ENCODE results near the gene FBXO2.

FBXO2 gene

GRCh38 chr1:11654137-11654938 lies at the start of gene FBXO2, which contains the start of gene FBXO44:
Gene FBXO2, minus strand, starts transcription at chr1:11654429. Its CDS starts 89 bp downstream, at chr1:11654340.
Gene FBXO44, plus strand, starts transcription at chr1:11654877. Its CDS starts 959 bp downstream, at chr1:11655836.
- Histone ChIP-seq H3K4me1 (ENCODE audit: control insufficient read depth, insufficient read depth, low read length) (peaks cover 31% of the 10 kb centered on the region), H3K27me3 (ENCODE audit: control insufficient read depth, insufficient read depth, low read length) (peaks cover 35% of the 10 kb centered on the region), H3K36me3 (ENCODE audit: control insufficient read depth, insufficient read depth, low read length) (peaks cover 26% of the 10 kb centered on the region), H3K9me3 (ENCODE audit: control insufficient read depth, insufficient read depth, low read length) (no peaks in the 10 kb centered on the region), H3K9ac (ENCODE audit: low read depth, low read length) (no peak within 1 kb of the TSS), H3K27ac (ENCODE audit: low read depth, low read length) (no peak within 1 kb of the TSS), H3K4me3 (ENCODE audit: low read depth, low read length) (peak within 1 kb of the TSS; percentile 67)

GRCh38 chr1:11703357-11704193 lies 49.3 kb upstream of the FBXO2 start:
- no peak overlapping the region for H3K4me3 ChIP-seq (ENCODE audit: low read depth, low read length)
- H3K36me3 ChIP-seq (ENCODE audit: control insufficient read depth, insufficient read depth, low read length): peaks cover 5% of the 10 kb centered on the region; the same call in 1 of the 2 replicates
- no peaks in the 10 kb centered on the region for H3K9me3 ChIP-seq (ENCODE audit: control insufficient read depth, insufficient read depth, low read length)
- no peak overlapping the region for H3K9ac ChIP-seq (ENCODE audit: low read depth, low read length)
- H3K27ac ChIP-seq (ENCODE audit: low read depth, low read length): peak overlapping the region; percentile 31
- H3K4me1 ChIP-seq (ENCODE audit: control insufficient read depth, insufficient read depth, low read length): peaks cover 45% of the 10 kb centered on the region
- H3K27me3 ChIP-seq (ENCODE audit: control insufficient read depth, insufficient read depth, low read length): no peaks in the 10 kb centered on the region

GRCh38 chr1:11701981-11702803 lies 48.0 kb upstream of the FBXO2 start:
- Histone ChIP-seq H3K4me1 (ENCODE audit: control insufficient read depth, insufficient read depth, low read length) (peaks cover 38% of the 10 kb centered on the region), H3K27me3 (ENCODE audit: control insufficient read depth, insufficient read depth, low read length) (no peaks in the 10 kb centered on the region), H3K36me3 (ENCODE audit: control insufficient read depth, insufficient read depth, low read length) (0 out of 2 replicates have a peak, but pooled peaks cover 5% of the 10 kb centered on the region), H3K27ac (ENCODE audit: low read depth, low read length) (no peak overlapping the region), H3K4me3 (ENCODE audit: low read depth, low read length) (no peak overlapping the region), H3K9me3 (ENCODE audit: control insufficient read depth, insufficient read depth, low read length) (no peaks in the 10 kb centered on the region), H3K9ac (ENCODE audit: low read depth, low read length) (no peak overlapping the region)

- H3K36me3 ChIP-seq (ENCODE audit: control insufficient read depth, insufficient read depth, low read length): 0 out of 2 replicates have a peak, but pooled peaks cover 5% of the 10 kb centered on the region
- no peak overlapping the region for H3K4me3 ChIP-seq (ENCODE audit: low read depth, low read length)
- H3K27ac ChIP-seq (ENCODE audit: low read depth, low read length): peak overlapping the region; percentile 47
- no peaks in the 10 kb centered on the region for H3K9me3 ChIP-seq (ENCODE audit: control insufficient read depth, insufficient read depth, low read length)
- H3K27me3 ChIP-seq (ENCODE audit: control insufficient read depth, insufficient read depth, low read length): no peaks in the 10 kb centered on the region
- no peak overlapping the region for H3K9ac ChIP-seq (ENCODE audit: low read depth, low read length)
- peaks cover 36% of the 10 kb centered on the region for H3K4me1 ChIP-seq (ENCODE audit: control insufficient read depth, insufficient read depth, low read length)
Measured at GRCh38 chr1:11701551-11701961, 47.3 kb upstream of the FBXO2 start.

- Histone ChIP-seq H3K9ac (ENCODE audit: low read depth, low read length) (no peak overlapping the region), H3K4me3 (ENCODE audit: low read depth, low read length) (no peak overlapping the region), H3K27ac (ENCODE audit: low read depth, low read length) (peak overlapping the region; percentile 47), H3K9me3 (ENCODE audit: control insufficient read depth, insufficient read depth, low read length) (no peaks in the 10 kb centered on the region), H3K4me1 (ENCODE audit: control insufficient read depth, insufficient read depth, low read length) (peaks cover 36% of the 10 kb centered on the region), H3K27me3 (ENCODE audit: control insufficient read depth, insufficient read depth, low read length) (no peaks in the 10 kb centered on the region), H3K36me3 (ENCODE audit: control insufficient read depth, insufficient read depth, low read length) (0 out of 2 replicates have a peak, but pooled peaks cover 5% of the 10 kb centered on the region)
Measured at GRCh38 chr1:11700601-11701467, 46.6 kb upstream of the FBXO2 start.

GRCh38 chr1:11697893-11698210 lies 43.6 kb upstream of the FBXO2 start:
- H3K27ac ChIP-seq (ENCODE audit: low read depth, low read length): no peak overlapping the region
- H3K36me3 ChIP-seq (ENCODE audit: control insufficient read depth, insufficient read depth, low read length): 0 out of 2 replicates have a peak, but pooled peaks cover 5% of the 10 kb centered on the region
- no peak overlapping the region for H3K9ac ChIP-seq (ENCODE audit: low read depth, low read length)
- no peaks in the 10 kb centered on the region for H3K9me3 ChIP-seq (ENCODE audit: control insufficient read depth, insufficient read depth, low read length)
- no peak overlapping the region for H3K4me3 ChIP-seq (ENCODE audit: low read depth, low read length)
- H3K4me1 ChIP-seq (ENCODE audit: control insufficient read depth, insufficient read depth, low read length): peaks cover 26% of the 10 kb centered on the region
- H3K27me3 ChIP-seq (ENCODE audit: control insufficient read depth, insufficient read depth, low read length): no peaks in the 10 kb centered on the region

- H3K4me3 ChIP-seq (ENCODE audit: low read depth, low read length): no peak overlapping the region
- no peak overlapping the region for H3K27ac ChIP-seq (ENCODE audit: low read depth, low read length)
- no peak overlapping the region for H3K9ac ChIP-seq (ENCODE audit: low read depth, low read length)
- no peaks in the 10 kb centered on the region for H3K9me3 ChIP-seq (ENCODE audit: control insufficient read depth, insufficient read depth, low read length)
- 0 out of 2 replicates have a peak, but pooled peaks cover 4% of the 10 kb centered on the region for H3K36me3 ChIP-seq (ENCODE audit: control insufficient read depth, insufficient read depth, low read length)
- H3K4me1 ChIP-seq (ENCODE audit: control insufficient read depth, insufficient read depth, low read length): peaks cover 27% of the 10 kb centered on the region
- no peaks in the 10 kb centered on the region for H3K27me3 ChIP-seq (ENCODE audit: control insufficient read depth, insufficient read depth, low read length)
Measured at GRCh38 chr1:11697188-11697892, 43.1 kb upstream of the FBXO2 start.

- H3K36me3 ChIP-seq (ENCODE audit: control insufficient read depth, insufficient read depth, low read length): no peaks in the 10 kb centered on the region
- H3K4me3 ChIP-seq (ENCODE audit: low read depth, low read length): no peak overlapping the region
- H3K27ac ChIP-seq (ENCODE audit: low read depth, low read length): no peak overlapping the region
- H3K27me3 ChIP-seq (ENCODE audit: control insufficient read depth, insufficient read depth, low read length): no peaks in the 10 kb centered on the region
- H3K9me3 ChIP-seq (ENCODE audit: control insufficient read depth, insufficient read depth, low read length): no peaks in the 10 kb centered on the region
- H3K9ac ChIP-seq (ENCODE audit: low read depth, low read length): no peak overlapping the region
- H3K4me1 ChIP-seq (ENCODE audit: control insufficient read depth, insufficient read depth, low read length): peaks cover 20% of the 10 kb centered on the region
Measured at GRCh38 chr1:11695861-11696260, 41.6 kb upstream of the FBXO2 start.

- Histone ChIP-seq H3K4me3 (ENCODE audit: low read depth, low read length) (0 out of 2 replicates have a peak overlapping the region, but pooled peaks have one; percentile 7), H3K36me3 (ENCODE audit: control insufficient read depth, insufficient read depth, low read length) (no peaks in the 10 kb centered on the region), H3K27me3 (ENCODE audit: control insufficient read depth, insufficient read depth, low read length) (no peaks in the 10 kb centered on the region), H3K4me1 (ENCODE audit: control insufficient read depth, insufficient read depth, low read length) (peaks cover 23% of the 10 kb centered on the region; the same call in 1 of the 2 replicates), H3K9ac (ENCODE audit: low read depth, low read length) (no peak overlapping the region), H3K27ac (ENCODE audit: low read depth, low read length) (no peak overlapping the region), H3K9me3 (ENCODE audit: control insufficient read depth, insufficient read depth, low read length) (no peaks in the 10 kb centered on the region)
Measured at GRCh38 chr1:11693917-11694316, 39.7 kb upstream of the FBXO2 start.
